K562 (cell line): ENCODE data around the gene IQSEC3. TPM values are rescaled to one million over a fixed set of nuclear protein-coding genes. Genes with fewer than 3 reads are reported as not detected.

Experiments used
- ATAC-seq: fragments of 200-7000 bp; cut with Tn5 transposase; 3 replicates; pipeline ENCODE4 v1.9.1; 2020; ENCODE audit warnings: moderate library complexity
- BruUV-seq: library from RNA; stranded (reverse); fragments of 400-500 nt; replicated peaks from 2 replicates; lab custom pipeline; 2021; lab: Mats Ljungman, UMichigan
- CTCF ChIA-PET: fragments of 300-600 bp; formaldehyde crosslinking; extraction: SDS; loops from one replicate; lab custom pipeline; 2021; ENCODE audit warnings: low intra/inter-chr PET ratio; lab: Yijun Ruan, JAX
- POLR2A ChIA-PET: fragments of 300-600, 350-650 bp; sonication (Branson Sonifier 250); formaldehyde crosslinking; extraction: SDS; loops from one replicate; lab custom pipeline; 2021; ENCODE audit warnings: antibody characterized with exemption, inconsistent platforms; lab: Yijun Ruan, JAX
- DNase-seq, 4 experiments: peaks; one replicate each; pipeline versions ENCODE4 v3.0.0 to v3.0.0-alpha.2; 2011 to 2018; ENCODE audit warnings: low spot score in 3 of 4, mixed read lengths in 3 of 4; ENCODE audit errors: extremely low read depth in 1 of 4
- FAIRE-seq: peaks from 2 replicates; lab custom pipeline; 2011; peaks lifted over from hg19 to GRCh38; lab: Jason Lieb, UNC
- H2AFZ ChIP-seq: 2 replicates; pipeline ENCODE4 v1.6.0; 2011; ENCODE audit warnings: low read depth, low read length, control low read depth, inconsistent platforms
- H3K27ac ChIP-seq: fragments of 200-600 bp; 3 replicates; pipeline ENCODE4 v1.8.0; 2011; ENCODE audit warnings: low read depth, mild to moderate bottlenecking, control low read depth, inconsistent platforms, low read length, moderate library complexity, mixed read lengths; ENCODE audit errors: extremely low read depth
- H3K27me3 ChIP-seq, 2 experiments: fragments of 300-600 bp in 1 of 2; 2 replicates in 1 of 2; 3 replicates in 1 of 2; pipeline versions ENCODE4 v1.6.0 to v1.8.0; 2011; ENCODE audit warnings: inconsistent platforms in 2 of 2, low read length in 2 of 2, mild to moderate bottlenecking in 1 of 2, mixed read lengths in 1 of 2, moderate library complexity in 1 of 2; ENCODE audit not compliant: control insufficient read depth in 2 of 2, insufficient read depth in 2 of 2
- H3K36me3 ChIP-seq: fragments of 300-600 bp; 3 replicates; pipeline ENCODE4 v1.8.0; 2011; ENCODE audit warnings: mild to moderate bottlenecking, low read length, inconsistent platforms; ENCODE audit not compliant: control insufficient read depth, insufficient read depth
- H3K4me1 ChIP-seq, 2 experiments: fragments of 200-600 bp in 1 of 2; replicated peaks in 1 of 2; 2 replicates in 1 of 2; 3 replicates in 1 of 2; pipeline versions ENCODE4 v1.5.1 to v1.8.0; 2011; ENCODE audit warnings: inconsistent platforms in 2 of 2, low read length in 2 of 2, mild to moderate bottlenecking in 1 of 2, mixed read lengths in 1 of 2, moderate library complexity in 1 of 2; ENCODE audit not compliant: control insufficient read depth in 2 of 2, insufficient read depth in 2 of 2
- H3K4me2 ChIP-seq: 2 replicates; pipeline ENCODE4 v1.6.1; 2011; ENCODE audit warnings: low read length, control low read depth, inconsistent platforms, mixed read lengths; ENCODE audit not compliant: insufficient read depth
- H3K4me3 ChIP-seq: fragments of 200-600 bp; sonication (generic), shearing (Covaris generic); 2 replicates; pipeline ENCODE4 v1.5.1; 2016; ENCODE audit warnings: control low read depth, inconsistent platforms
- H3K79me2 ChIP-seq: fragments of 200-600 bp; 3 replicates; pipeline ENCODE4 v1.8.0; 2011; ENCODE audit warnings: low read length, inconsistent platforms; ENCODE audit not compliant: control insufficient read depth, insufficient read depth
- H3K9ac ChIP-seq, 2 experiments: 2 replicates each; pipeline versions ENCODE4 v1.6.0 to v1.6.1; 2011; ENCODE audit warnings: low read depth in 2 of 2, low read length in 2 of 2, control low read depth in 1 of 2, inconsistent platforms in 1 of 2, mild to moderate bottlenecking in 1 of 2, mixed read lengths in 1 of 2; ENCODE audit not compliant: insufficient read depth in 1 of 2
- H3K9me1 ChIP-seq: one replicate; pipeline ENCODE4 v1.6.0; 2011; ENCODE audit warnings: inconsistent platforms, mild to moderate bottlenecking, low read length, moderate library complexity; ENCODE audit not compliant: control insufficient read depth, insufficient read depth
- H3K9me3 ChIP-seq: replicated peaks from 2 replicates; pipeline ENCODE4 v1.5.1; 2011; ENCODE audit warnings: low read depth, low read length, inconsistent platforms; ENCODE audit not compliant: control insufficient read depth, insufficient read depth
- H4K20me1 ChIP-seq: replicated peaks from 2 replicates; pipeline ENCODE4 v1.6.1; 2011; ENCODE audit warnings: low read length, inconsistent platforms, mixed read lengths; ENCODE audit not compliant: control insufficient read depth, insufficient read depth
- CTCF ChIP-seq, 3 experiments: IDR thresholded peaks in 2 of 3; conservative IDR thresholded peaks in 1 of 3; 2 replicates each; pipeline ENCODE4 v1.5.1; 2011 to 2012; ENCODE audit warnings: low read length in 3 of 3, mild to moderate bottlenecking in 3 of 3, control low read depth in 2 of 3, improper control_type of control experiment in 1 of 3, inconsistent platforms in 1 of 3, low read depth in 1 of 3, mixed read lengths in 1 of 3, moderate library complexity in 1 of 3; ENCODE audit not compliant: insufficient read depth in 2 of 3
- DMBX1 ChIP-seq: fragments of 250-450 bp; sonication (Bioruptor Pico); IDR thresholded peaks from 2 replicates; pipeline ENCODE4 v1.8.0; 2022; ENCODE audit warnings: inconsistent platforms, mild to moderate bottlenecking, moderate library complexity, borderline replicate concordance
- E2F6 ChIP-seq, 2 experiments: IDR thresholded peaks; 2 replicates each; pipeline ENCODE4 v1.6.1; 2011; ENCODE audit warnings: borderline replicate concordance in 1 of 2, control low read depth in 1 of 2, low read depth in 1 of 2, low read length in 1 of 2, mild to moderate bottlenecking in 1 of 2, mixed read lengths in 1 of 2, moderate library complexity in 1 of 2; ENCODE audit not compliant: insufficient read depth in 1 of 2, insufficient read length in 1 of 2, poor library complexity in 1 of 2, severe bottlenecking in 1 of 2; ENCODE audit errors: extremely low read depth in 1 of 2
- EWSR1 ChIP-seq: fragments of 450-650 bp; IDR thresholded peaks from 2 replicates; pipeline ENCODE4 v1.6.1; 2018; ENCODE audit warnings: borderline replicate concordance, mild to moderate bottlenecking, low read depth, moderate library complexity; ENCODE audit not compliant: partially characterized antibody
- HINFP ChIP-seq: fragments of 450-650 bp; conservative IDR thresholded peaks from 2 replicates; pipeline ENCODE4 v1.6.1; 2016; ENCODE audit warnings: missing genetic modification characterization, low read depth, mild to moderate bottlenecking, control low read depth, missing compliant biosample characterization
- ILK ChIP-seq: fragments of 450-650 bp; IDR thresholded peaks from 2 replicates; pipeline ENCODE4 v1.6.1; 2016; ENCODE audit warnings: missing genetic modification characterization, low read depth, mild to moderate bottlenecking, missing compliant biosample characterization, moderate library complexity, borderline replicate concordance
- MAFF ChIP-seq: IDR thresholded peaks from 2 replicates; pipeline ENCODE4 v1.6.1; 2012; ENCODE audit warnings: low read length, improper control_type of control experiment
- MYC ChIP-seq, 2 experiments: fragments of 250-450 bp in 1 of 2; sonication (Bioruptor Pico) in 1 of 2; IDR thresholded peaks; 2 replicates each; pipeline versions ENCODE4 v1.5.1 to v1.6.1; 2012 to 2021; ENCODE audit warnings: low read depth in 2 of 2, borderline replicate concordance in 1 of 2, improper control_type of control experiment in 1 of 2, low read length in 1 of 2, mild to moderate bottlenecking in 1 of 2, moderate library complexity in 1 of 2
- ZNF143 ChIP-seq: sonication (generic); formaldehyde crosslinking; IDR thresholded peaks from 2 replicates; pipeline ENCODE4 v1.9.0; 2022; ENCODE audit warnings: mild to moderate bottlenecking, missing genetic modification reagents
- ZNF263 ChIP-seq: sonication (generic); formaldehyde crosslinking; IDR thresholded peaks from 2 replicates; pipeline ENCODE4 v1.8.0; 2022; ENCODE audit warnings: mild to moderate bottlenecking, missing genetic modification reagents, borderline replicate concordance
- ZNF740 ChIP-seq, 3 experiments: fragments of 200-800 bp in 1 of 3; sonication (Bioruptor generic) in 1 of 3; sonication (generic) in 1 of 3; formaldehyde crosslinking in 1 of 3; IDR thresholded peaks; 2 replicates each; pipeline versions ENCODE4 v1.6.1 to v1.8.0; 2016 to 2022; ENCODE audit warnings: mild to moderate bottlenecking in 2 of 3, missing compliant biosample characterization in 2 of 3, missing genetic modification characterization in 2 of 3, missing genetic modification reagents in 1 of 3
- ZSCAN29 ChIP-seq: fragments of 450-650 bp; IDR thresholded peaks from 2 replicates; pipeline ENCODE4 v1.6.1; 2017
- WGBS: fragments of 100-300 bp; shearing (Covaris generic); methylation state at CpG from one replicate; pipeline ENCODE4 v1.1.6; 2016; ENCODE audit warnings: low coverage, mixed read lengths; ENCODE audit not compliant: insufficient coverage; ENCODE audit errors: missing lambda C conversion rate; 5-methylcytosine and 5-hydroxymethylcytosine counted together
- in situ Hi-C: fragments of 300-500 bp; cut with MboI; formaldehyde crosslinking; loops from 4 replicates; pipeline ENCODE4 v1.15.0; 2018; ENCODE audit warnings: inconsistent platforms, mixed read lengths
- intact Hi-C: fragments of 100-400 bp; cut with micrococcal nuclease; formaldehyde crosslinking; loops from 2 replicates; pipeline ENCODE4 v1.14.2; 2022
- polyA plus RNA-seq, 8 experiments: library from polyadenylated mRNA; depleted of rRNA in 4 of 8; stranded (reverse) in 5 of 8; unstranded in 3 of 8; fragments of >200 nt; fragmentation: Nextera tagmentation in 2 of 8; fragmentation: Illumina TruSeq in 1 of 8; extraction: Ambion mirVana in 2 of 8; extraction: Trizol in 1 of 8; gene quantifications; 2 replicates each; pipeline versions ENCODE4 v1.2.1 to v1.2.3, GENCODE V29; 2011 to 2014; ENCODE audit warnings: inconsistent platforms in 1 of 8, missing spikeins in 1 of 8
- total RNA-seq, 7 experiments: library from RNA; depleted of rRNA in 6 of 7; stranded (reverse); fragments of >200 nt in 6 of 7; fragmentation: Illumina TruSeq in 2 of 7; extraction: Trizol in 2 of 7; gene quantifications; 2 replicates each; pipeline versions ENCODE4 v1.2.1 to v1.2.3, GENCODE V29; 2011 to 2021; ENCODE audit warnings: low replicate concordance in 1 of 7

IQSEC3 gene
- total and polyA plus RNA-seq, 9 of the 15 experiments (the other 6 are each of a cell fraction or from before 2014, with no cell fraction given), result under 0.01 to 0.25 (median 0.08) TPM; not detected in 3

GRCh38 chr12:153080-153746, 86.6 kb downstream of the IQSEC3 start (continued):
- TF ChIP-seq ZNF740 (CRISPR knock-in tag; IDR thresholded peaks at IDR 0.05) (peak; percentile 50; the same call in 1 of the 2 replicates), ZNF740 (tag; IDR thresholded peaks at IDR 0.05) (no peak), ZNF263 (peak; percentile 55; the same call in 1 of the 2 replicates), MYC (IDR thresholded peaks at IDR 0.05; ENCODE audit: low read depth, low read length) (peak; percentile 25; the same call in 1 of the 2 replicates), MYC (CRISPR knock-in tag; IDR thresholded peaks at IDR 0.05; ENCODE audit: borderline replicate concordance, low read depth) (no peak), CTCF (IDR thresholded peaks at IDR 0.05 in 2 of 3, conservative IDR thresholded peaks at IDR 0.05 in 1 of 3; ENCODE audit: insufficient read depth in 2 of 3, low read depth in 1 of 3, low read length in 3 of 3) (peak; percentile 92 to 99 (median 99))

- CTCF ChIA-PET, result no interaction called here
- H3K79me2 ChIP-seq, result no peaks in the 10 kb centered on the region
- no TSS peak for BruUV-seq
- TF ChIP-seq EWSR1 (no peak), HINFP (tag) (no peak), DMBX1 (CRISPR knock-in tag) (no peak), ZNF143 (CRISPR knock-in tag) (no peak), E2F6 (IDR thresholded peaks at IDR 0.05; ENCODE audit: borderline replicate concordance in 1 of 2, extremely low read depth in 1 of 2, insufficient read depth in 1 of 2, insufficient read length in 1 of 2, low read depth in 1 of 2, low read length in 1 of 2, poor library complexity in 1 of 2, severe bottlenecking in 1 of 2) (no peak), ILK (tag) (no peak), ZSCAN29 (no peak), MAFF (no peak)
These were observed 87.5 kb downstream of the IQSEC3 start for GRCh38 chr12:154058-154457.

More at GRCh38 chr12:154058-154457, 87.5 kb downstream of the IQSEC3 start:
- H3K4me3 ChIP-seq, result no peak overlapping the region
- H3K4me2 ChIP-seq, result no peak overlapping the region
- H3K4me1 ChIP-seq, result peaks cover 0 to 9% of the 10 kb centered on the region in 2 experiments; a peak in 2 of 5 replicates
- whole genome bisulfite sequencing, result 16% methylated on average over 7 of the region's 12 CpGs
- no peaks in the 10 kb centered on the region for H3K36me3 ChIP-seq
- intact Hi-C loops (no loop called here), in situ Hi-C loops (no loop called here)
- no peak overlapping the region for H3K27ac ChIP-seq
- H3K27me3 ChIP-seq, result peaks cover 17 to 60% of the 10 kb centered on the region in 2 experiments
- no peak overlapping the region for H2AFZ ChIP-seq
- no peaks in the 10 kb centered on the region for H4K20me1 ChIP-seq
- H3K9me1 ChIP-seq, result no peaks in the 10 kb centered on the region
- H3K9ac ChIP-seq, result no peak overlapping the region
- H3K9me3 ChIP-seq, result no peaks in the 10 kb centered on the region
- no peak for DNase-seq
- no peak for ATAC-seq
- POLR2A ChIA-PET, result no interaction called here
- FAIRE-seq, result no peak
